Heart left ventricle (tissue), 16 donors: ENCODE results near the gene LRMDA. TPM values are rescaled to one million over a fixed set of nuclear protein-coding genes. Genes with fewer than 3 reads are reported as not detected.

Experiments used
- ATAC-seq, 4 donors: fragments of 200-7000 bp; cut with Tn5 transposase; one replicate each; pipeline ENCODE4 v1.9.1; 2020 to 2022; ENCODE audit warnings: moderate library complexity in 4 of 4, mild to moderate bottlenecking in 3 of 4, moderate number of reproducible peaks in 1 of 4
- DNase-seq, 5 donors: peaks; one replicate each; pipeline ENCODE4 v3.0.0-alpha.2; 2020
- H3K27ac ChIP-seq, 12 donors: fragments of 200-600 bp; sonication (generic) in 4 of 12; one replicate each; pipeline versions ENCODE4 v1.5.0 to v1.8.0; 2016 to 2022; ENCODE audit warnings: mild to moderate bottlenecking in 2 of 12
- H3K27me3 ChIP-seq, 9 donors: fragments of 200-600 bp; sonication (generic) in 2 of 9; one replicate each; pipeline versions ENCODE4 v1.5.1 to v1.8.0; 2016 to 2022; ENCODE audit warnings: mild to moderate bottlenecking in 3 of 9
- H3K36me3 ChIP-seq, 9 donors: fragments of 200-600 bp; sonication (generic) in 2 of 9; one replicate each; pipeline versions ENCODE4 v1.5.0 to v1.8.0; 2018 to 2022; ENCODE audit warnings: mild to moderate bottlenecking in 2 of 9
- H3K4me1 ChIP-seq, 12 donors: fragments of 200-600 bp; sonication (generic) in 4 of 12; one replicate each; pipeline versions ENCODE4 v1.5.0 to v1.8.0; 2016 to 2022; ENCODE audit warnings: mild to moderate bottlenecking in 3 of 12
- H3K4me3 ChIP-seq, 12 donors: fragments of 200-600 bp; sonication (generic) in 4 of 12; one replicate each; pipeline versions ENCODE4 v1.5.0 to v1.8.0; 2017 to 2022; ENCODE audit warnings: mild to moderate bottlenecking in 9 of 12, moderate library complexity in 4 of 12
- H3K9me3 ChIP-seq, 12 donors: fragments of 200-600 bp; sonication (generic) in 4 of 12; one replicate each; pipeline versions ENCODE4 v1.5.0 to v1.8.0; 2016 to 2022; ENCODE audit warnings: mild to moderate bottlenecking in 1 of 12
- POLR2A ChIP-seq, 2 donors: fragments of 450-650 bp; IDR thresholded peaks; one replicate each; pipeline ENCODE4 v1.6.1; 2017; ENCODE audit warnings: antibody characterized with exemption in 2 of 2, mild to moderate bottlenecking in 2 of 2, moderate library complexity in 2 of 2
- WGBS, 4 donors: extraction: QIAGEN DNeasy Blood & Tissue Kit in 2 of 4; methylation state at CpG; one replicate each; pipeline versions ENCODE4 v1.1.5 to v1.1.7; 2013 to 2018; 5-methylcytosine and 5-hydroxymethylcytosine counted together
- intact Hi-C, 10 donors: fragments of 100-400 bp; cut with DNase I; formaldehyde crosslinking; loops; one replicate each; pipeline versions ENCODE4 v1.11.1 to v1.14.2; 2022
- polyA plus RNA-seq, 2 donors: library from polyadenylated mRNA; stranded (reverse); fragments of 200-250 nt; gene quantifications; one replicate each; pipeline ENCODE4 v1.2.3, GENCODE V29; 2013
- total RNA-seq, 9 donors: library from RNA; depleted of rRNA in 2 of 9; stranded (reverse); fragments of >200 nt in 2 of 9; fragmentation: NEBNext Ultra II Directional in 3 of 9; extraction: Animal tissue kit (Norgen Biotek cat#: 25700) in 3 of 9; gene quantifications; one replicate each; pipeline versions ENCODE4 v1.1.0 to v1.2.4, GENCODE V29; 2016 to 2023
- TF ChIP-seq, protein P1 (sequence below), 12 donors: fragments of 200-600 bp; sonication (generic) in 4 of 12; IDR thresholded peaks; one replicate each; pipeline versions ENCODE4 v1.5.0 to v1.8.0; 2018 to 2022; ENCODE audit warnings: antibody characterized with exemption in 12 of 12, mild to moderate bottlenecking in 5 of 12
- donor health status: ischemic (EF 13 %, LVEDD 7.1; RV severe dilation, severe dysfunction).
- donor health status: healthy with polysubstance abuse.
- donor health status: DM: no; HTN: yes; CAD: no.
- donor health status: DM: no; HTN: no; CAD: no.
- donor health status: ischemic (EF 25% LVEDD 6.9; RV normal size, moderate dysfunction).
- donor health status: ischemic (EF 25% LVEDD 5.7; RV mildly dilated, moderate dysfunction).
- donor health status: healthy.
- donor health status: DM: yes; HTN: yes; CAD: no.
- donor health status: ischemic (EF 35%, LVEDD 5.7; RV mildly dilated, moderate dysfunction).
- donor health status: nonischemic (EF 11% LVEDD 7.7; RV severe dilation, severe dysfunction).
- donor health status: DM: yes; HTN: yes; CAD: no.
- donor health status: PGD.
- donor health status: ischemic (EF 29% LVEDD 5.4; RV normal size, mild dysfunction).
- donor health status: nonischemic (EF 23%, LVEDD 6.1; RV moderate dilation, normal function).

LRMDA gene
- total and polyA plus RNA-seq, 11 donors = 2.4 to 34.4 (median 14.9) TPM

GRCh38 chr10:75817198-75817597 lies 385.8 kb downstream of the LRMDA start:
- Histone ChIP-seq H3K9me3 (peaks cover 0 to 2% (median 0%) of the 10 kb centered on the region in 12 donors), H3K36me3 (no peaks in the 10 kb centered on the region), H3K4me1 (peaks cover 0 to 12% (median 0%) of the 10 kb centered on the region in 12 donors), H3K27ac (no peak overlapping the region), H3K27me3 (no peaks in the 10 kb centered on the region), H3K4me3 (no peak overlapping the region)
- 21 to 47% (median 26%) methylated on average over 2 of the region's 2 CpGs for WGBS, 4 donors
- DNase-seq = no peak
- intact Hi-C loops = no loop called here
- TF ChIP-seq, protein P1, sequence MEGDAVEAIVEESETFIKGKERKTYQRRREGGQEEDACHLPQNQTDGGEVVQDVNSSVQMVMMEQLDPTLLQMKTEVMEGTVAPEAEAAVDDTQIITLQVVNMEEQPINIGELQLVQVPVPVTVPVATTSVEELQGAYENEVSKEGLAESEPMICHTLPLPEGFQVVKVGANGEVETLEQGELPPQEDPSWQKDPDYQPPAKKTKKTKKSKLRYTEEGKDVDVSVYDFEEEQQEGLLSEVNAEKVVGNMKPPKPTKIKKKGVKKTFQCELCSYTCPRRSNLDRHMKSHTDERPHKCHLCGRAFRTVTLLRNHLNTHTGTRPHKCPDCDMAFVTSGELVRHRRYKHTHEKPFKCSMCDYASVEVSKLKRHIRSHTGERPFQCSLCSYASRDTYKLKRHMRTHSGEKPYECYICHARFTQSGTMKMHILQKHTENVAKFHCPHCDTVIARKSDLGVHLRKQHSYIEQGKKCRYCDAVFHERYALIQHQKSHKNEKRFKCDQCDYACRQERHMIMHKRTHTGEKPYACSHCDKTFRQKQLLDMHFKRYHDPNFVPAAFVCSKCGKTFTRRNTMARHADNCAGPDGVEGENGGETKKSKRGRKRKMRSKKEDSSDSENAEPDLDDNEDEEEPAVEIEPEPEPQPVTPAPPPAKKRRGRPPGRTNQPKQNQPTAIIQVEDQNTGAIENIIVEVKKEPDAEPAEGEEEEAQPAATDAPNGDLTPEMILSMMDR (IDR thresholded peaks at IDR 0.05) = no peak
- TF ChIP-seq POLR2A (IDR thresholded peaks at IDR 0.05) = no peak
- ATAC-seq = no peak

DNA sequence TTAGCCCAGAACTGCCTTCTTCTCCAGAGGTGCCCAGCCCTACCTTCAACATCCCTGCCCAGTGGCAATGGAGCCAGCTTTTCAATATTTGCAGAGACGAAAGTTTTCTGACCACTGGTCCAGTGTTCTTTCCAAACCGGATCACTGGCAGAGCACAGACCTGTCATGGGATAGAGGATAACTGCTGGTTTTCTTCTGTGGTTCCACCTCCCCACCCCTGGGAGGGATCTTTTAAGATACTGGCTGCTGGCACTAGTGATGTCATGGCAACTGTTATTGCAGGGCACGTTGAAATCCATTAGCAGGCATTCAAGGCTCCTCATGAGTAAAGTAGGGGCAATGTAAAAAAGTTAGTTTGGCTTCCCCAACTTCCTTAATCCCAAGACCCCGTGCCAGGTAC lies 387.1 kb downstream of the LRMDA start:
- no peaks in the 10 kb centered on the region for H3K27me3 ChIP-seq
- peaks cover 0 to 12% (median 0%) of the 10 kb centered on the region in 12 donors for H3K4me1 ChIP-seq
- intact Hi-C loops = no loop called here
- DNase-seq (no peak), ATAC-seq (peak in 1 of 4 donors; percentile 50)
- no peaks in the 10 kb centered on the region for H3K36me3 ChIP-seq
- H3K4me3 ChIP-seq = no peak overlapping the region
- WGBS, 4 donors = 65 to 87% (median 72%) methylated on average over 4 of the region's 4 CpGs
- H3K9me3 ChIP-seq = peaks cover 0 to 7% (median 0%) of the 10 kb centered on the region in 12 donors
- no peak overlapping the region for H3K27ac ChIP-seq
- TF ChIP-seq POLR2A (IDR thresholded peaks at IDR 0.05) = no peak
- TF ChIP-seq, protein P1 (IDR thresholded peaks at IDR 0.05) = no peak

- WGBS, 4 donors = 91 to 95% (median 94%) methylated on average over 5 of the region's 5 CpGs
- intact Hi-C loops = no loop called here
- Histone ChIP-seq H3K27ac (no peak overlapping the region), H3K27me3 (no peaks in the 10 kb centered on the region), H3K36me3 (no peaks in the 10 kb centered on the region), H3K4me3 (no peak overlapping the region), H3K4me1 (peaks cover 0 to 9% (median 0%) of the 10 kb centered on the region in 12 donors), H3K9me3 (peaks cover 0 to 7% (median 0%) of the 10 kb centered on the region in 12 donors)
- ATAC-seq = no peak
- TF ChIP-seq, protein P1 (IDR thresholded peaks at IDR 0.05) = no peak
- TF ChIP-seq POLR2A (IDR thresholded peaks at IDR 0.05) = no peak
- no peak for DNase-seq
Measured at GRCh38 chr10:75825235-75825634, 393.8 kb downstream of the LRMDA start.

DNA sequence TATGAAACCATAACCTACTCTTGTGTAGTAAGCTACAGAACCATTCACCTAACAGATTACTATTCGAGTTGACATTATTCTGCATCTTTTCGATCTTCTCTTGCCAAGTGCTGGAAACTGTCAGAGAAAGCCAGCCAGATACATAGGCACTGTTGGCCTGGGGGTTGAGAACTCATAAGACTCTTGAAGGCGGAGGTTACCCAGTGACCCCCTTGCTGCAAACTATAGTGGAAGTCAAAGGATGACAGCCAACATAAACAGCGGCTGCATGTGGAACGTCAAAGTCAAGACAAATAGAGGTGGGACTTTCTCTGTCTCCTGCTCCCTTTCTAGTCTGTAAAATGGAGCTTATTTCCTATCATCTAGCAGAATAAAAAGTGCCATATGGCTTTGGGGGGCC lies 394.2 kb downstream of the LRMDA start:
- Histone ChIP-seq H3K9me3 (peaks cover 0 to 7% (median 0%) of the 10 kb centered on the region in 12 donors), H3K36me3 (no peaks in the 10 kb centered on the region), H3K27ac (no peak overlapping the region), H3K4me1 (peaks cover 0 to 9% (median 0%) of the 10 kb centered on the region in 12 donors), H3K27me3 (no peaks in the 10 kb centered on the region), H3K4me3 (no peak overlapping the region)
- 75 to 82% (median 80%) methylated on average over 5 of the region's 5 CpGs for WGBS, 4 donors
- ATAC-seq (no peak), DNase-seq (no peak)
- TF ChIP-seq POLR2A (IDR thresholded peaks at IDR 0.05) = no peak
- TF ChIP-seq, protein P1 (IDR thresholded peaks at IDR 0.05) = no peak
- intact Hi-C loops = no loop called here
